BJ (cell line): Measurements from ENCODE around the gene OGT. TPM values are rescaled to one million over a fixed set of nuclear protein-coding genes. Genes with fewer than 3 reads are reported as not detected.

Source experiments
- CTCF ChIA-PET: fragments of 350-600 bp; formaldehyde crosslinking; extraction: SDS; loops from one replicate; lab custom pipeline; 2021; ENCODE audit warnings: antibody characterized with exemption, inconsistent platforms; lab: Yijun Ruan, JAX
- POLR2A ChIA-PET: fragments of 300-600 bp; sonication (Branson Sonifier 250); formaldehyde crosslinking; extraction: SDS; loops from one replicate; lab custom pipeline; 2021; ENCODE audit warnings: antibody characterized with exemption; lab: Charles Lee
- DNase-seq: peaks from one replicate; pipeline ENCODE4 v3.0.0-alpha.2; 2011; ENCODE audit warnings: low read depth
- H3K27me3 ChIP-seq: 2 replicates; pipeline ENCODE4 v1.6.0; 2011; ENCODE audit warnings: low read length; ENCODE audit not compliant: control insufficient read depth, insufficient read depth
- H3K36me3 ChIP-seq: 2 replicates; pipeline ENCODE4 v1.5.1; 2011; ENCODE audit warnings: low read length; ENCODE audit not compliant: control insufficient read depth, insufficient read depth
- H3K4me3 ChIP-seq: 2 replicates; pipeline ENCODE4 v1.5.1; 2011; ENCODE audit warnings: low read depth, mild to moderate bottlenecking, control low read depth, low read length
- polyA plus RNA-seq: library from polyadenylated mRNA; depleted of rRNA; stranded (reverse); fragments of >200 nt; gene quantifications from 2 replicates; pipeline ENCODE4 v1.2.3, GENCODE V29; 2011
- TF ChIP-seq, protein P1 (sequence below): IDR thresholded peaks from 2 replicates; pipeline ENCODE4 v1.5.1; 2011; ENCODE audit warnings: low read depth, mild to moderate bottlenecking, control low read depth, inconsistent platforms, low read length, moderate library complexity; ENCODE audit not compliant: insufficient read depth

Gene OGT
- polyA plus RNA-seq, 1 experiment: 280 TPM

DNA sequence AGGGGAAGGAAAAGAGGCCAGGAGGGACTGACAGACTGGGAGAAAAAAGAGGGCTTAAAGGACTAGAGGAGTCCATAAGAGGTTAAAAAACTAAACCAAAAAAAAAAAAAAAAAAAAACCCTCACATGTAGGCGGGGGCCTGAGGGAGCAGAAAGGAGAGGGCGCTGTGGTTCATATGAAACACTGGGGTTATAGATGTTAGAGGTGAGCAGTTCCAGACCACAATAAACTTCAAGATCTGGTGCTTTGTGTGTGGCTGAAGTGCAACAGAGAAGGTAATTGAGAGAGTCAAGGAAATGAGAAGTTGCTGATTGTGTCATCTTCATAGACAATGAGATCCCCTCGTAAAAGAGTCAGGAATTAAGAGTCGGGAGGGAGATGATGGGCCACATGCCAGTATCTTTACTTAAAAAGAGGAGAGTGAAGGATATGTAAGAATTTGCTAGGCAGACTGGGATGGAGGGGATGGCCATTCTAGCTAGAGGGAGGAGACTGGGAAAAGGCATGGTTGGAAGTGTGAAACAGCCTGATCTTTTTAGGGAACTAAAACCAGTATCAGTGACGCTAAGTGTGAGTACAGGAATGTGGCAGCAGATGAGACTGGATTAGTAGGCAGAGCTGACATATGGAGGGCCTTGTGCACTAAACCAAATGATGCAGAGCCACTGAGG is 18.4 kb upstream of the OGT start:
- DNase-seq: no peak
- TF ChIP-seq, protein P1, sequence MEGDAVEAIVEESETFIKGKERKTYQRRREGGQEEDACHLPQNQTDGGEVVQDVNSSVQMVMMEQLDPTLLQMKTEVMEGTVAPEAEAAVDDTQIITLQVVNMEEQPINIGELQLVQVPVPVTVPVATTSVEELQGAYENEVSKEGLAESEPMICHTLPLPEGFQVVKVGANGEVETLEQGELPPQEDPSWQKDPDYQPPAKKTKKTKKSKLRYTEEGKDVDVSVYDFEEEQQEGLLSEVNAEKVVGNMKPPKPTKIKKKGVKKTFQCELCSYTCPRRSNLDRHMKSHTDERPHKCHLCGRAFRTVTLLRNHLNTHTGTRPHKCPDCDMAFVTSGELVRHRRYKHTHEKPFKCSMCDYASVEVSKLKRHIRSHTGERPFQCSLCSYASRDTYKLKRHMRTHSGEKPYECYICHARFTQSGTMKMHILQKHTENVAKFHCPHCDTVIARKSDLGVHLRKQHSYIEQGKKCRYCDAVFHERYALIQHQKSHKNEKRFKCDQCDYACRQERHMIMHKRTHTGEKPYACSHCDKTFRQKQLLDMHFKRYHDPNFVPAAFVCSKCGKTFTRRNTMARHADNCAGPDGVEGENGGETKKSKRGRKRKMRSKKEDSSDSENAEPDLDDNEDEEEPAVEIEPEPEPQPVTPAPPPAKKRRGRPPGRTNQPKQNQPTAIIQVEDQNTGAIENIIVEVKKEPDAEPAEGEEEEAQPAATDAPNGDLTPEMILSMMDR: no peak
- no peaks in the 10 kb centered on the region for H3K36me3 ChIP-seq
- H3K4me3 ChIP-seq: no peak overlapping the region
- ChIA-PET POLR2A (interaction anchor here (0.6 kb wide), 1 partner anchor 21 kb away, joined by 3 read pairs; no protein-coding TSS in a partner anchor), CTCF (interaction anchor here (0.9 to 1.2 kb wide), 2 partner anchors 15 to 19 kb away, joined by 3 read pairs; partner anchors contain the start of gene OGT)
- no peaks in the 10 kb centered on the region for H3K27me3 ChIP-seq

DNA sequence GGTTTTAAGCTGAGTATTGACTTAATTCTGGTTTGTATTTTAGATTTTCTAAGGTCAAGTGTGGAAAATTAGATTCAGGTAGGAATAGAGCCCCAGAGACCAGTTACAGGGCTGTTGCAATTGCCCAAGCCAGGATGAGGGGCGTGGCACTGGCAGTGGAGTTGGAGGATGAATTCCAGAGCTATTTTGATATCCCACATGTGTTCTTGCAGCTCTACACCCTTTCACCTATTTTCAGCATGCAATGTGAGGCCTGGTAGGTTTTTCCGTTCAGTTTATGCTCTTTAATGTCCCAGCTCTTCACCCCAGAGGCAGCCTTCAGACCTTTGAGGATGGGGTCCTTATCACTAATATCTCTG is 17.9 kb upstream of the OGT start:
- ChIA-PET CTCF (interaction anchor here (0.9 to 1.2 kb wide), 2 partner anchors 16 to 18 kb away, joined by 3 read pairs; partner anchors contain the start of gene OGT), POLR2A (no interaction called here)
- TF ChIP-seq, protein P1: no peak
- Histone ChIP-seq H3K27me3 (no peaks in the 10 kb centered on the region), H3K36me3 (no peaks in the 10 kb centered on the region), H3K4me3 (no peak overlapping the region)
- DNase-seq: no peak

DNA sequence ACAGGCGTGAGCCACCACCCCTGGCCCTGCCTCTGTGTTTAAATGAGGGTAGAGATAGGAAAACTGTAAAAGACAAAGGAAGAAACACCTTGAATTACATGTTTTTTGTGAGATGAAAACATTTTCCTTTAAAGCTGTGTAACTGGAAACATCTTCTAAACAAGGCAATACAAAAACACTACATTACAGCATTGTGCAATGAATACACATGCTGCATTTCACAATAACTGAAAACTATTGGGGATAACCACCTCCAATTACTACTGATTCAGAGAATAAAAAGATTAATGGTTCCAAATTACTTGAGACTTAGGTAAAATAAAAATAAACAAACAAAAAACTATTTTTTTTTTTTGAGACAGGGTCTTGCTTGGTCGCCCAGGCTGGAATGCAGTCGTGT is 7.6 kb upstream of the OGT start:
- no peak for DNase-seq
- Histone ChIP-seq H3K36me3 (no peaks in the 10 kb centered on the region), H3K27me3 (no peaks in the 10 kb centered on the region), H3K4me3 (no peak overlapping the region)
- CTCF ChIA-PET: no interaction called here
- POLR2A ChIA-PET: no interaction called here
- TF ChIP-seq, protein P1: no peak

DNA sequence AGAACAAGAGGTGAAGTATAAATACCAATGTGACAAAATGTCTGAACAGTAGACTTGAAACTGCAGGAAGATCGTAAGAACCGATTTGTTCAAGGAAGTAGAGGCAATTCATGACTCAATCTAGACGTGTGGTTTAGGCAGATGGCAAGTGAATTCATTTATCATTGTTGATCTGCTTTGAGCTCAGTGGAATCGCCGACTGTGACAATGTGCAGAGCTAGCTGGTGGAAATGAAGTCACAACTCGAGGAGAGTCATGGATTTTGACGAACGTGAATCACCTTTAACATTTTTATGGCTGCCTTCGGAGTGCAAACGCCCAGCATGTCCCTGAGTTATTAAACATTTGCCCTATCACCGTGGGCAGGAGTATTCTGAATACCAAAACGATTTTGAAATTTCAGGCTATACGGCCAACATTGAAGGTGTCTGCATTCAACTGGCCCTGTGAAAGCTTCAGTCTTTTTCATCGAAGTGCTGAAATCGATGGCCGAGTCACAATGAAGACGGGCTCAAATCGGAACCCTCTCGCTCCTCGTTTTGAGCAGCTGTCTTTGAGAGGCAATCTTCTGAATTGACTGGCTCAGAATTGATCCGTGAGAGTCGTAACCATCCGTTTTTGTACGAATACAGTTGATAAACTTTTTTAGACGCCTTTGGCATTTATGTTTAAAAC is 689 bp upstream of the OGT start:
- H3K27me3 ChIP-seq: no peaks in the 10 kb centered on the region
- H3K36me3 ChIP-seq: no peaks in the 10 kb centered on the region
- ChIA-PET CTCF (interaction anchor here (0.5 to 1.4 kb wide), 2 partner anchors 18 to 19 kb away, joined by 3 to 4 read pairs; no protein-coding TSS in a partner anchor), POLR2A (interaction anchor here (0.6 kb wide), 1 partner anchor 139 kb away, joined by 3 read pairs; no protein-coding TSS in a partner anchor)
- H3K4me3 ChIP-seq: peak overlapping the region; percentile 59
- no peak for DNase-seq
- TF ChIP-seq, protein P1: no peak

DNA sequence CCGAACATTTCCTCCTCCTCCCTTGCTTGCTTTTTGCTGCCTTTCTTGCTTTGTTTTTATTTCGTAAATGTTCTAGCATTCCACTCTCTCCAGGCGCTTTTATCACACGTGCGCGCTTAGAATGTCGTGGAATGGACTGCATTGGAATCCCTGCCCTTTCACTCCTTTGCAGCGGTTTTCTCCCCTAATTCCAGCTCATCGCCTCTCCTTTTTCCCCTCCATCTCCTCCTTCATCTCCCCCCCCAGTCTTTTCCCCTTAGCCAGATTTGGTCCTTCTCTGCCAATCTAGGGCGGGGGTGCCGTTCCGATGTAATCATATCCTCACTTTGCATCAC is 579 bp downstream of the OGT start:
- ChIA-PET CTCF (interaction anchor here (1.0 to 1.7 kb wide), 3 partner anchors 9 to 19 kb away, joined by 3 read pairs; no protein-coding TSS in a partner anchor), POLR2A (interaction anchor here (1.7 kb wide), 1 partner anchor 10 kb away, joined by 4 read pairs; no protein-coding TSS in a partner anchor)
- H3K27me3 ChIP-seq: no peaks in the 10 kb centered on the region
- H3K36me3 ChIP-seq: no peaks in the 10 kb centered on the region
- TF ChIP-seq, protein P1: no peak
- H3K4me3 ChIP-seq: peak overlapping the region; percentile 59
- no peak for DNase-seq
